ENCODE results near the gene TTLL11. TPM values are rescaled to one million over a fixed set of nuclear protein-coding genes. Genes with fewer than 3 reads are reported as not detected.
"Not testable (repeated sequence)": the region's sequence is repeated elsewhere in the genome, so short reads cannot be mapped to it uniquely, and the experiment has no call there.

The TTLL11 gene
- total RNA-seq, 2 donors from 2014 or later: 2.3 to 4.2 TPM

- H3K9me3 ChIP-seq (ENCODE audit: control insufficient read depth, low read length, poor library complexity, severe bottlenecking): no peaks in the 10 kb centered on the region
- peaks cover 33% of the 10 kb centered on the region for H3K27me3 Mint-ChIP-seq
- DNase-seq (no peak), ATAC-seq (no peak)
- H3K4me3 Mint-ChIP-seq: no peak overlapping the region
- peaks cover 8% of the 10 kb centered on the region for H3K36me3 Mint-ChIP-seq (ENCODE audit: low read depth)
- no peak overlapping the region for H3K27ac Mint-ChIP-seq
- H3K4me1 Mint-ChIP-seq: peaks cover 17% of the 10 kb centered on the region
Measured at GRCh38 chr9:122121931-122122330, 28.8 kb upstream of the TTLL11 start.

- Mint-ChIP-seq H3K27me3 (peaks cover 30% of the 10 kb centered on the region), H3K27ac (no peak overlapping the region), H3K4me3 (no peak overlapping the region), H3K36me3 (ENCODE audit: low read depth) (peaks cover 6% of the 10 kb centered on the region), H3K4me1 (peaks cover 13% of the 10 kb centered on the region)
- DNase-seq: no peak
- no peaks in the 10 kb centered on the region for H3K9me3 ChIP-seq (ENCODE audit: control insufficient read depth, low read length, poor library complexity, severe bottlenecking)
- no peak for ATAC-seq
Measured at GRCh38 chr9:122121391-122121790, 28.3 kb upstream of the TTLL11 start.

DNA sequence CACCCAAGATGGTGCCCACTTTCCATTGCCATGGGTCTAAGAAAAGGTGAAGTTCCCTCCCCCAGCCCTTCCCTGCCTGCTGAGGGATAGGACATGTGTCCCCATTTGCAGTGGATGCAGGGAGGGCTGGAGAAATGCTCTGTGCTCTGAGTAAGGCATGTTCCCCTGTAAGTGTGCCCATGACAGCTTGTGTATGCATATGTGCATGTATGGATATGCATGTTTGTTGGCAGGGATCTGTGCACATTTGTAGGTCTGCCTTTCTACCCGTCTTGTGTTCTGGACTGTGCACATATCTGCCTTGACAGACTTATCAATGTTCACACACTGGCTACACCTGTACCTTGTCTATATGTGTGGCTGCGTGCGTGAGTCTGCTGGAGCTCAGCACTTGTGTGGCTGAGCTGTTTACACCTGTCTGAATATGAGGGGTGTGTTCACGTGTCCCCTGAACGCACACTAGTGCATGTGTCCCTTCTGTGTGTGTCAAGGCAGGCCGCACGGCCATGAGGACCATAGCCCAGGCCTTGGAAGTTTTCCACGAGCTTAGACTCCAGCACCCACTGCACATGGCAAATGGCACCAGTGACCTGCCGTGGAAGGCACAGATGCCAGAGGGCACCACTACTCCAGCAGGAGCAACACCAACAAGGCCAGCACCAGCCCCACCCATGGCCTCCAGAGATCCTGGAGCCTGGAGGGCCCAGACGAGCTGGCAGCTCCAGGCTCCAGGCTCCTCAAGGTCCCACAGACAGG is 27.4 kb upstream of the TTLL11 start:
- H3K36me3 Mint-ChIP-seq (ENCODE audit: low read depth): peaks cover 5% of the 10 kb centered on the region
- no peaks in the 10 kb centered on the region for H3K9me3 ChIP-seq (ENCODE audit: control insufficient read depth, low read length, poor library complexity, severe bottlenecking)
- peaks cover 11% of the 10 kb centered on the region for H3K4me1 Mint-ChIP-seq
- peaks cover 25% of the 10 kb centered on the region for H3K27me3 Mint-ChIP-seq
- DNase-seq: no peak
- no peak overlapping the region for H3K27ac Mint-ChIP-seq
- ATAC-seq: no peak
- no peak overlapping the region for H3K4me3 Mint-ChIP-seq

- Mint-ChIP-seq H3K27ac (no peak overlapping the region), H3K4me3 (no peak overlapping the region), H3K27me3 (peaks cover 25% of the 10 kb centered on the region), H3K4me1 (peaks cover 8% of the 10 kb centered on the region), H3K36me3 (ENCODE audit: low read depth) (peaks cover 3% of the 10 kb centered on the region)
- DNase-seq: no peak
- no peaks in the 10 kb centered on the region for H3K9me3 ChIP-seq (ENCODE audit: control insufficient read depth, low read length, poor library complexity, severe bottlenecking)
- ATAC-seq: no peak
Measured at GRCh38 chr9:122119721-122120120, 26.6 kb upstream of the TTLL11 start.

DNA sequence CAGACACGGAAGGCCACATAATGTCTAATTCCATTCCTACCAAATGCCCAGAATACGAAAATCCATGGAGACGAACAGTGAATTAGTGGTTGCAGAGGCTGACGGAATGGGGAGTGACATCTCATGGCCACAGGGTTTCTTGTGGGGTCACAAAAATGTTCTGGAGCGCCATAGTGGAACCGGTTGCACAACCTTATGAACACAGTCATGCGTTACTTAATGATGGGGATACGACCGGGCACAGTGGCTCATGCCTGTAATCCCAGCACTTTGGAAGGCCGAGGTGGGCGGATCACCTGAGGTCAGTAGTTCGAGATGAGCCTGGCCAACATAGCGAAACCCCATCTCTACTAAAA is 26.0 kb upstream of the TTLL11 start:
- Mint-ChIP-seq H3K27ac (no peak overlapping the region), H3K36me3 (ENCODE audit: low read depth) (peaks cover 3% of the 10 kb centered on the region), H3K27me3 (peaks cover 22% of the 10 kb centered on the region), H3K4me1 (peaks cover 5% of the 10 kb centered on the region), H3K4me3 (no peak overlapping the region)
- ATAC-seq: no peak
- DNase-seq: no peak
- no peaks in the 10 kb centered on the region for H3K9me3 ChIP-seq (ENCODE audit: control insufficient read depth, low read length, poor library complexity, severe bottlenecking)

DNA sequence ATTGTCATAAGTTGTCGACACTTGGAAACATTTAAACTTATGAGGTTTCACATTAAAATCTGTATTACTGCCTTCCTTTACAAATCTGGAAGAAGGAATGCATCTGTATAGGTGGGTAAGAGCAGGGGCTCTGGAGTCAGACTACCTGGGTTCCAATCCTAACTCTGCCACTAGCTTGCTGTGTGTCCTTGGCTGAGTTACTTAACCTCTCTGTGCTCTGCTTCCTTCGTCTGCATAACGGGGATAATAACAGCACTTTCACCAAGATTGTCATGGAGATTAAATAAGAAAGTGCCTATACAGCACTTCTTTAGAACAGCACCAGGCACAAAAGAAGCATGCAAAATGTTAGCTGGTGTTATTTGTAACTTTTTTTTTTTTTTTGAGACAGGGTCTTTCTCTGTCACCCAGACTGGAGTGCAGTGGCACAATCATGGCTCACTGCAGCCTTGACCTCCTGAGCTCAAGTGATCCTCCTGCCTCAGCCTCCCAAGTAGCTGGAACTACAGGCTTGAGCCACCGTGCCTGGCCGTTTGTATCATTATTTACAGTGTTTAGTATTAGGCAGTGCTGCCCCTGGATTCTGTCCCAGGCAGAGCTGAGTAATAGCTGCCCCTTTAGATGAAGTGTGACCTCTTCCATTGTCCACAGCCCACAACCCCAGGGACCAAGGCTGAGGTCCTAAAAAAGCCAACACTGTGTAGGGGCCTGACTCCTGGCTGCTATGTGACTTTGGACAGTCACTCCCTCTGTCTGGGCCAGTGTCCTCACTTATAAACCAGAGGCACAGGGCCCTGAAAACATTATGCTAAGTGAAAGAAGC is 25.4 kb upstream of the TTLL11 start:
- H3K9me3 ChIP-seq (ENCODE audit: control insufficient read depth, low read length, poor library complexity, severe bottlenecking): no peaks in the 10 kb centered on the region
- Mint-ChIP-seq H3K27me3 (peaks cover 20% of the 10 kb centered on the region), H3K4me3 (no peak overlapping the region), H3K27ac (no peak overlapping the region), H3K36me3 (ENCODE audit: low read depth) (peaks cover 3% of the 10 kb centered on the region), H3K4me1 (peaks cover 5% of the 10 kb centered on the region)
- DNase-seq (no peak), ATAC-seq (no peak)

- H3K4me3 Mint-ChIP-seq; H3K36me3 Mint-ChIP-seq (ENCODE audit: low read depth); ATAC-seq; H3K27ac Mint-ChIP-seq; H3K4me1 Mint-ChIP-seq; DNase-seq; H3K9me3 ChIP-seq (ENCODE audit: control insufficient read depth, low read length, poor library complexity, severe bottlenecking): not testable (repeated sequence)
- peaks cover 20% of the 10 kb centered on the region for H3K27me3 Mint-ChIP-seq
Measured at GRCh38 chr9:122117241-122117640, 24.1 kb upstream of the TTLL11 start.

GRCh38 chr9:122116448-122117173 is 23.5 kb upstream of the TTLL11 start:
- Mint-ChIP-seq H3K36me3 (ENCODE audit: low read depth) (peaks cover 3% of the 10 kb centered on the region), H3K4me1 (peaks cover 3% of the 10 kb centered on the region), H3K27ac (no peak overlapping the region), H3K27me3 (peaks cover 22% of the 10 kb centered on the region), H3K4me3 (no peak overlapping the region)
- H3K9me3 ChIP-seq (ENCODE audit: control insufficient read depth, low read length, poor library complexity, severe bottlenecking): no peaks in the 10 kb centered on the region
- no peak for DNase-seq
- ATAC-seq: no peak

DNA sequence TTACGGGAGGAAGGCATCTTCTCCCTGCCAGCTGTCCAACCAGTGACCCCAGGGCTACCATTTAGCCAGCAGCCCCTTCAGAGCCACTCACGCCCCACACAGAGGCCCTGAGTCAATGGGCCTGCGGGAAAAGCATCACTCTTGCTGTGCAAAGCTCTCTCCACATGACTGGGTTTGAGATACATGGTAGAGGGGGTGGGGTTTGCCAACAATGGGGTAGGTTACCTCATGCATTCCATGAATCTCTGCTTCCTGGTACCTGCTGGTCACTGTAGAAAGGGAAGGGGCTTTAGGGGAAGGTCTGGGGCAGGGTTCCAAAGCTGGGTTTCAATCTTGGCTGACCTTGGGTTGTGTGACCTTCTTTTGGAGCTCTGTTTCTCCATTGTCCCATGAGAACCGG is 22.9 kb upstream of the TTLL11 start:
- ATAC-seq: no peak
- H3K27ac Mint-ChIP-seq: no peak overlapping the region
- H3K4me1 Mint-ChIP-seq: peaks cover 3% of the 10 kb centered on the region
- peaks cover 22% of the 10 kb centered on the region for H3K27me3 Mint-ChIP-seq
- H3K9me3 ChIP-seq (ENCODE audit: control insufficient read depth, low read length, poor library complexity, severe bottlenecking): no peaks in the 10 kb centered on the region
- no peak overlapping the region for H3K4me3 Mint-ChIP-seq
- DNase-seq: no peak
- peaks cover 3% of the 10 kb centered on the region for H3K36me3 Mint-ChIP-seq (ENCODE audit: low read depth)

DNA sequence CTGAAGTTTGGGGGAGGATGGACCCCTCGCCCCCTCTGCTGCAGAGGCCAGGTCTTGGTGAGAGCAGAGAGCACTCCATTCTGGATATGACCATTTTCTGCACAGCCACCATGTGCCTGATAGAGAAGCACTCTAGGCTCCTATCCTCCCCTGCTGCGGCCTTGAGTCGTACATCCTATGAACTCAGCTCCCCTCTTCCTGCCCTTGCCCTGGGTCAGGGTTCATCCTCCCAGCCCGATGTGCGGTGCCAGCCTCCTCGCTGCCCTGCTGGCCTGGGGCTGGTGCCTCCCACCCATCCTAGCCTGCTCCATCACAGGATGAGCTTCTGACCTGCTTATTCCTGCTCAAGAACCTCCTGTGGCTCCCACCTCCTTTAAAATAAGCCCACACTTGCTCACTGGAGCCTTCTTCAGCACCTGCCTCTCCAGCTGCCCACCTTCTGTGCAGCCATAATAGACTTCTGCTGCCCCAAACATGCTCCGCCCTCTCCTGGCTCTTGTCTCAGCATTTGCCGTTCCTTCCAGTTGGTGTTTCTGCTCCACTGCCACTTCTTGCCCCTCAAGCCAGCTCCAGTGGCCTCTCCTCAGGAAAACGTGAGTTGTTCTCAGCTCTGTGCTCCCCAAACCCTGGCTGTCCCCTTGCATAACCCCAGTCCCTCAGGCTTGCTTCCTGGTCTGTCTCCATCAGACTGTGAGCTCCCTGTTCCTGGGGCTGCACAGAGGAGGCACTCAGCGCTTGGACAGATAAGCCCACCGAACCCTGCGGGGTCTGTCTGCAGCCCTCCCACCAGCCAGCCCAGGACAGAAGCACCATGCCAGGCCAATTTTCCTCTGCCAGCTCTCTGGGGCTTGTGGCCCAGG is 22.3 kb upstream of the TTLL11 start:
- ATAC-seq: no peak
- H3K27me3 Mint-ChIP-seq: peaks cover 22% of the 10 kb centered on the region

GRCh38 chr9:122113574-122113973 is 20.5 kb upstream of the TTLL11 start:
- DNase-seq (no peak), ATAC-seq (no peak)
- Mint-ChIP-seq H3K27me3 (peaks cover 22% of the 10 kb centered on the region), H3K36me3 (ENCODE audit: low read depth) (peaks cover 3% of the 10 kb centered on the region), H3K27ac (no peak overlapping the region), H3K4me1 (peaks cover 3% of the 10 kb centered on the region), H3K4me3 (no peak overlapping the region)
- no peaks in the 10 kb centered on the region for H3K9me3 ChIP-seq (ENCODE audit: control insufficient read depth, low read length, poor library complexity, severe bottlenecking)

More for the DNA sequence above, 22.3 kb upstream of the TTLL11 start:
- Mint-ChIP-seq H3K4me3 (no peak overlapping the region), H3K27ac (no peak overlapping the region), H3K36me3 (ENCODE audit: low read depth) (peaks cover 3% of the 10 kb centered on the region), H3K4me1 (peaks cover 3% of the 10 kb centered on the region)
- no peak for DNase-seq
- H3K9me3 ChIP-seq (ENCODE audit: control insufficient read depth, low read length, poor library complexity, severe bottlenecking): no peaks in the 10 kb centered on the region

- ATAC-seq: no peak
- Mint-ChIP-seq H3K4me1 (peaks cover 7% of the 10 kb centered on the region), H3K4me3 (no peak overlapping the region), H3K36me3 (ENCODE audit: low read depth) (peaks cover 3% of the 10 kb centered on the region), H3K27me3 (peaks cover 27% of the 10 kb centered on the region), H3K27ac (no peak overlapping the region)
- H3K9me3 ChIP-seq (ENCODE audit: control insufficient read depth, low read length, poor library complexity, severe bottlenecking): no peaks in the 10 kb centered on the region
- DNase-seq: no peak
Measured at GRCh38 chr9:122112238-122112637, 19.1 kb upstream of the TTLL11 start.

Data from T-helper 17 cell (primary cell).